Ovary (tissue), 10 donors: Measurements from ENCODE around the gene ZNF846. TPM values are rescaled to one million over a fixed set of nuclear protein-coding genes. Genes with fewer than 3 reads are reported as not detected.
A peak's percentile ranks its signal among the peaks of the same experiment; 100 is the strongest.

ENCODE experiments used
- DNase-seq, 5 donors: peaks; one replicate each; pipeline ENCODE4 v3.0.0-alpha.2; 2019 to 2020
- H3K27ac ChIP-seq, 2 donors: fragments of 200-600 bp; one replicate each; pipeline versions ENCODE4 v1.5.1 to v1.8.0; 2019 to 2022
- H3K27me3 ChIP-seq: fragments of 200-600 bp; one replicate; pipeline ENCODE4 v1.8.0; 2022
- H3K36me3 ChIP-seq: fragments of 200-600 bp; sonication (generic); one replicate; pipeline ENCODE4 v1.5.1; 2019
- H3K4me1 ChIP-seq: one replicate; pipeline ENCODE4 v1.8.1; 2013; ENCODE audit warnings: mild to moderate bottlenecking, moderate library complexity; ENCODE audit not compliant: insufficient read depth
- H3K4me3 ChIP-seq: fragments of 200-600 bp; sonication (generic); one replicate; pipeline ENCODE4 v1.5.1; 2017
- H3K9me3 ChIP-seq, 2 donors: fragments of 200-600 bp in 1 of 2; sonication (generic) in 1 of 2; one replicate each; pipeline versions ENCODE4 v1.5.1 to v1.8.1; 2013 to 2019; ENCODE audit warnings: mild to moderate bottlenecking in 1 of 2, moderate library complexity in 1 of 2
- CTCF ChIP-seq, 3 donors: fragments of 450-650 bp in 2 of 3; fragments of 200-600 bp in 1 of 3; IDR thresholded peaks; one replicate each; pipeline versions ENCODE4 v1.5.1 to v1.8.0; 2016 to 2022; ENCODE audit warnings: antibody characterized with exemption in 3 of 3, mild to moderate bottlenecking in 1 of 3
- EP300 ChIP-seq: sonication (generic); formaldehyde crosslinking; IDR thresholded peaks from one replicate; pipeline ENCODE4 v1.6.1; 2017; ENCODE audit warnings: antibody characterized with exemption
- POLR2A ChIP-seq: fragments of 450-650 bp; IDR thresholded peaks from one replicate; pipeline ENCODE4 v1.6.1; 2017; ENCODE audit warnings: antibody characterized with exemption, mild to moderate bottlenecking, moderate library complexity
- WGBS, 3 donors: extraction: QIAGEN DNeasy Blood & Tissue Kit in 1 of 3; methylation state at CpG; one replicate each; pipeline versions ENCODE4 v1.1.5 to v1.1.7; 2013 to 2017; 5-methylcytosine and 5-hydroxymethylcytosine counted together
- intact Hi-C, 4 donors: fragments of 100-400 bp; cut with DNase I; formaldehyde crosslinking; loops; one replicate each; pipeline versions ENCODE4 v1.11.0 to v1.15.1; 2022 to 2023
- long read RNA-seq, 3 donors: library from polyadenylated mRNA in 2 of 3; unstranded in 2 of 3; transcript quantifications; one replicate each; pipeline ENCODE4 v2.0.0 and lab custom pipeline, GENCODE V29; 2021 to 2026
- polyA plus RNA-seq, 2 donors: library from polyadenylated mRNA; stranded (reverse); fragments of 200-250 nt in 1 of 2; fragments of 350-450 nt in 1 of 2; fragmentation: Illumina TruSeq in 1 of 2; extraction: RNeasy Lipid Tissue Mini Kit (QIAGEN cat#74804) in 1 of 2; gene quantifications; one replicate each; pipeline ENCODE4 v1.2.3, GENCODE V29; 2013 to 2014
- total RNA-seq, 7 donors: library from RNA; depleted of rRNA in 2 of 7; stranded (reverse); fragments of >200 nt in 2 of 7; fragmentation: NEBNext Ultra II Directional in 3 of 7; extraction: Animal tissue kit (Norgen Biotek cat#: 25700) in 3 of 7; gene quantifications; one replicate each; pipeline versions ENCODE4 v1.1.0 to v1.2.4, GENCODE V29; 2016 to 2023
- donor health status: DM: no; HTN: no; CAD: no; lungs with moderate emphysema.
- donor health status: DM: no; HTN: no; CAD: no.
- donor health status: Bipolar disorder and iron deficiency.
- donor health status: DM: yes; HTN: yes; CAD: no.
- donor health status: DM: no; HTN: no; CAD: no.
- donor health status: DM: yes; HTN: yes; CAD: no.

The ZNF846 gene
- 10 to 100 TPM; 12.6 to 31.0 (median 21.0) TPM for total RNA-seq
- polyA plus RNA-seq = 10 to 100 TPM; 10.6 to 20.3 TPM
- long read RNA-seq, donor 1, partial matches to known transcripts = 0 of 11 reads
- long read RNA-seq, donor 1, other reads (novel, unspliced or antisense) = 10 of 11 reads
- long read RNA-seq, donor 2, partial matches to known transcripts = 0 of 5 reads
- long read RNA-seq, donor 2, other reads (novel, unspliced or antisense) = 0 of 5 reads
- long read RNA-seq, donor 3, partial matches to known transcripts = 1 of 9 reads
- long read RNA-seq, donor 3, other reads (novel, unspliced or antisense) = 5 of 9 reads

- Histone ChIP-seq H3K27ac (peak within 1 kb of the TSS; percentile 38 to 91), H3K4me3 (peak within 1 kb of the TSS; percentile 84), H3K9me3 (no peaks in the 10 kb centered on the region), H3K4me1 (peaks cover 3% of the 10 kb centered on the region), H3K36me3 (no peaks in the 10 kb centered on the region), H3K27me3 (no peaks in the 10 kb centered on the region)
- TF ChIP-seq CTCF (IDR thresholded peaks at IDR 0.05) = no peak
- peak; percentile 59 for TF ChIP-seq POLR2A
- peak; percentile 25 for TF ChIP-seq EP300
- peak; percentile 91 to 95 (median 92) for DNase-seq
- intact Hi-C loops = loop anchor here in 1 of 4 donors (10.0 kb wide), 1 partner anchor 94 kb away; the partner anchor contains the start of gene ZNF562
- 0 to 1% (median 1%) methylated on average over 59 to 65 of the region's 65 CpGs for WGBS, 3 donors
Observed at GRCh38 chr19:9768175-9769112, at the start of gene ZNF846. Gene ZNF846 (minus strand): TSS chr19:9768738. CDS start chr19:9764950, 3,788 bp downstream.

- 1 to 3% (median 2%) methylated on average over 37 to 39 of the region's 39 CpGs for WGBS, 3 donors
- no peaks in the 10 kb centered on the region for H3K27me3 ChIP-seq
- no peaks in the 10 kb centered on the region for H3K36me3 ChIP-seq
- H3K4me1 ChIP-seq = peaks cover 1% of the 10 kb centered on the region
- H3K9me3 ChIP-seq = no peaks in the 10 kb centered on the region
- DNase-seq = no peak
- intact Hi-C loops = loop anchor here in 1 of 4 donors (10.0 kb wide), 1 partner anchor 493 kb away; the partner anchor contains the start of gene ZNF559
- peak overlapping the region; percentile 95 for H3K4me3 ChIP-seq
- H3K27ac ChIP-seq = peak overlapping the region; percentile 84 to 94
- no peak for TF ChIP-seq CTCF (IDR thresholded peaks at IDR 0.05)
- no peak for TF ChIP-seq EP300
- TF ChIP-seq POLR2A = no peak
Observed at GRCh38 chr19:9818175-9818733, 49.7 kb upstream of the ZNF846 start.

- no peaks in the 10 kb centered on the region for H3K9me3 ChIP-seq
- H3K27ac ChIP-seq = no peak overlapping the region
- H3K27me3 ChIP-seq = no peaks in the 10 kb centered on the region
- TF ChIP-seq EP300 (no peak), POLR2A (no peak), CTCF (IDR thresholded peaks at IDR 0.05) (no peak)
- 94 to 95% (median 95%) methylated on average over 18 to 21 of the region's 21 CpGs for WGBS, 3 donors
- no peaks in the 10 kb centered on the region for H3K36me3 ChIP-seq
- no peaks in the 10 kb centered on the region for H3K4me1 ChIP-seq
- DNase-seq = no peak
- intact Hi-C loops = loop anchor here in 1 of 4 donors (10.0 kb wide), 1 partner anchor 486 kb away; the partner anchor contains the start of gene ZNF559
- H3K4me3 ChIP-seq = no peak overlapping the region
Observed at GRCh38 chr19:9811139-9811538, 42.6 kb upstream of the ZNF846 start.
